H7 (cell line): ENCODE data around the gene ZSCAN5C. TPM values are rescaled to one million over a fixed set of nuclear protein-coding genes. Genes with fewer than 3 reads are reported as not detected.

Source experiments
- total RNA-seq: library from RNA; depleted of rRNA; stranded (reverse); fragments of >200 nt; shearing (Covaris generic); gene quantifications from 2 replicates; pipeline ENCODE4 v1.2.3, GENCODE V29; 2014; rRNA removed

ZSCAN5C gene
- total RNA-seq, 1 experiment from 2014 or later, result not detected

Other genes with a start within 250 kb of the ZSCAN5C start
- not detected in 2 replicates for gene NLRP5, start 215.5 kb upstream of the ZSCAN5C start, total RNA-seq
- 84.2 and 95.4 TPM in 2 replicates for gene ZNF787, start 81.0 kb upstream of the ZSCAN5C start, total RNA-seq
- 60.9 and 63.4 TPM in 2 replicates for gene ZNF444, start 61.0 kb upstream of the ZSCAN5C start, total RNA-seq
- not detected in 2 replicates for gene GALP, start 26.3 kb upstream of the ZSCAN5C start, total RNA-seq
- not detected in 2 replicates for gene ZSCAN5B, start 4.5 kb upstream of the ZSCAN5C start, total RNA-seq
- gene EDDM13, start 70.5 kb downstream of the ZSCAN5C start, total RNA-seq, result not detected in 2 replicates
- gene ZSCAN5A, start 112.6 kb downstream of the ZSCAN5C start, total RNA-seq, result 6.0 and 12.9 TPM in 2 replicates
- gene ZNF582, start 191.3 kb downstream of the ZSCAN5C start, total RNA-seq, result 1.1 and 2.8 TPM in 2 replicates
- 0.55 and 1.7 TPM in 2 replicates for gene ZNF583, start 202.1 kb downstream of the ZSCAN5C start, total RNA-seq